CD8-positive, alpha-beta memory T cell (primary cell): ENCODE measurements around the gene CPS1. TPM values are rescaled to one million over a fixed set of nuclear protein-coding genes. Genes with fewer than 3 reads are reported as not detected.

Source experiments
- CTCF ChIA-PET: fragments of 350-600 bp; sonication (Branson Sonifier 250); formaldehyde crosslinking; loops from one replicate; lab custom pipeline; 2021; ENCODE audit warnings: antibody characterized with exemption; lab: Charles Lee
- POLR2A ChIA-PET: fragments of 350-600 bp; sonication (Branson Sonifier 250); formaldehyde crosslinking; loops from one replicate; lab custom pipeline; 2021; ENCODE audit warnings: antibody characterized with exemption; lab: Charles Lee
- DNase-seq, 5 donors: peaks; one replicate each; pipeline versions ENCODE4 v3.0.0 to v3.0.0-alpha.2; 2020 to 2022; ENCODE audit warnings: mixed read lengths in 1 of 5
- H3K27ac ChIP-seq: one replicate; pipeline ENCODE4 v1.7.0; 2013; ENCODE audit warnings: low read depth, mild to moderate bottlenecking, low read length, moderate library complexity
- H3K27me3 ChIP-seq: 2 replicates; pipeline ENCODE4 v1.7.0; 2013; ENCODE audit warnings: low read length, mild to moderate bottlenecking; ENCODE audit not compliant: insufficient read depth, poor library complexity, severe bottlenecking
- H3K36me3 ChIP-seq: 2 replicates; pipeline ENCODE4 v1.7.0; 2013; ENCODE audit warnings: mild to moderate bottlenecking, low read length, moderate library complexity; ENCODE audit not compliant: insufficient read depth
- H3K4me1 ChIP-seq: 2 replicates; pipeline ENCODE4 v1.7.0; 2013; ENCODE audit warnings: mild to moderate bottlenecking, low read length, moderate library complexity; ENCODE audit not compliant: insufficient read depth
- H3K4me3 ChIP-seq: 2 replicates; pipeline ENCODE4 v1.7.0; 2013; ENCODE audit warnings: mild to moderate bottlenecking, low read length
- H3K9me3 ChIP-seq: 2 replicates; pipeline ENCODE4 v1.7.0; 2013; ENCODE audit warnings: mild to moderate bottlenecking, low read length
- H3K27ac Mint-ChIP-seq, 8 donors: one replicate each; pipeline ENCODE4 v1.8.0; 2020 to 2021; ENCODE audit warnings: mixed read lengths in 8 of 8, mild to moderate bottlenecking in 6 of 8, inconsistent platforms in 3 of 8, moderate library complexity in 3 of 8
- H3K27me3 Mint-ChIP-seq, 2 donors: one replicate each; pipeline ENCODE4 v1.8.0; 2020 to 2021; ENCODE audit warnings: mixed read lengths in 2 of 2, mild to moderate bottlenecking in 1 of 2, moderate library complexity in 1 of 2
- H3K36me3 Mint-ChIP-seq, 3 donors: one replicate each; pipeline ENCODE4 v1.8.0; 2020 to 2021; ENCODE audit warnings: mixed read lengths in 3 of 3, inconsistent platforms in 1 of 3, mild to moderate bottlenecking in 1 of 3
- H3K4me1 Mint-ChIP-seq, 3 donors: one replicate each; pipeline ENCODE4 v1.8.0; 2020 to 2021; ENCODE audit warnings: mixed read lengths in 3 of 3, inconsistent platforms in 1 of 3, mild to moderate bottlenecking in 1 of 3
- H3K4me3 Mint-ChIP-seq, 7 donors: one replicate each; pipeline ENCODE4 v1.8.0; 2020 to 2021; ENCODE audit warnings: mixed read lengths in 7 of 7, mild to moderate bottlenecking in 6 of 7, moderate library complexity in 4 of 7, inconsistent platforms in 2 of 7
- H3K9me3 Mint-ChIP-seq, 5 donors: one replicate each; pipeline ENCODE4 v1.8.0; 2020 to 2022; ENCODE audit warnings: mixed read lengths in 5 of 5, mild to moderate bottlenecking in 3 of 5, moderate library complexity in 2 of 5, inconsistent platforms in 1 of 5
- polyA plus RNA-seq: library from polyadenylated mRNA; unstranded; fragments of 300-500 nt; fragmentation: Illumina TruSeq; gene quantifications from one replicate; pipeline ENCODE4 v1.2.3, GENCODE V29; 2021
- total RNA-seq, 2 experiments: library from RNA; stranded (reverse); gene quantifications; one replicate each; pipeline ENCODE4 v1.2.3, GENCODE V29; 2021

Gene CPS1
- total and polyA plus RNA-seq, 3 experiments from 2014 or later = 2.0 to 2.3 TPM; not detected in 1

GRCh38 chr2:210647151-210647550 is 90.8 kb downstream of the CPS1 start:
- Histone ChIP-seq H3K9me3 (no peaks in the 10 kb centered on the region), H3K27me3 (no peaks in the 10 kb centered on the region), H3K36me3 (no peaks in the 10 kb centered on the region), H3K4me3 (no peak overlapping the region), H3K4me1 (no peaks in the 10 kb centered on the region), H3K27ac (no peak overlapping the region)
- ChIA-PET CTCF (no interaction called here), POLR2A (no interaction called here)
- H3K9me3 Mint-ChIP-seq = peaks cover 0 to 2% (median 0%) of the 10 kb centered on the region in 5 donors
- H3K36me3 Mint-ChIP-seq = no peaks in the 10 kb centered on the region
- no peaks in the 10 kb centered on the region for H3K4me1 Mint-ChIP-seq
- no peak overlapping the region for H3K4me3 Mint-ChIP-seq
- DNase-seq = no peak
- no peak overlapping the region for H3K27ac Mint-ChIP-seq
- no peaks in the 10 kb centered on the region for H3K27me3 Mint-ChIP-seq

GRCh38 chr2:210654091-210654490 is 97.7 kb downstream of the CPS1 start:
- ChIA-PET POLR2A (no interaction called here), CTCF (no interaction called here)
- Mint-ChIP-seq H3K36me3 (no peaks in the 10 kb centered on the region), H3K27me3 (no peaks in the 10 kb centered on the region), H3K9me3 (peaks cover 0 to 4% (median 0%) of the 10 kb centered on the region in 5 donors), H3K4me1 (no peaks in the 10 kb centered on the region), H3K27ac (no peak overlapping the region), H3K4me3 (no peak overlapping the region)
- Histone ChIP-seq H3K27me3 (no peaks in the 10 kb centered on the region), H3K4me1 (no peaks in the 10 kb centered on the region), H3K36me3 (no peaks in the 10 kb centered on the region), H3K9me3 (no peaks in the 10 kb centered on the region), H3K27ac (no peak overlapping the region), H3K4me3 (no peak overlapping the region)
- DNase-seq = no peak

- Histone ChIP-seq H3K4me3 (no peak overlapping the region), H3K9me3 (no peaks in the 10 kb centered on the region), H3K27me3 (no peaks in the 10 kb centered on the region), H3K36me3 (no peaks in the 10 kb centered on the region), H3K27ac (no peak overlapping the region), H3K4me1 (no peaks in the 10 kb centered on the region)
- Mint-ChIP-seq H3K27ac (no peak overlapping the region), H3K9me3 (peaks cover 0 to 7% (median 3%) of the 10 kb centered on the region in 5 donors), H3K4me1 (no peaks in the 10 kb centered on the region), H3K4me3 (no peak overlapping the region), H3K27me3 (no peaks in the 10 kb centered on the region), H3K36me3 (no peaks in the 10 kb centered on the region)
- no peak for DNase-seq
- ChIA-PET POLR2A (no interaction called here), CTCF (no interaction called here)
Observed at GRCh38 chr2:210655229-210655975, 99.0 kb downstream of the CPS1 start.

GRCh38 chr2:210657874-210658273 is 101.5 kb downstream of the CPS1 start:
- Histone ChIP-seq H3K4me1 (no peaks in the 10 kb centered on the region), H3K27me3 (no peaks in the 10 kb centered on the region), H3K9me3 (no peaks in the 10 kb centered on the region), H3K27ac (no peak overlapping the region), H3K36me3 (no peaks in the 10 kb centered on the region), H3K4me3 (no peak overlapping the region)
- H3K27me3 Mint-ChIP-seq = no peaks in the 10 kb centered on the region
- H3K27ac Mint-ChIP-seq = no peak overlapping the region
- POLR2A ChIA-PET = no interaction called here
- H3K36me3 Mint-ChIP-seq = no peaks in the 10 kb centered on the region
- H3K9me3 Mint-ChIP-seq = peaks cover 0 to 9% (median 5%) of the 10 kb centered on the region in 5 donors
- H3K4me3 Mint-ChIP-seq = no peak overlapping the region
- CTCF ChIA-PET = no interaction called here
- no peaks in the 10 kb centered on the region for H3K4me1 Mint-ChIP-seq
- DNase-seq = no peak

- no peak overlapping the region for H3K4me3 Mint-ChIP-seq
- no peaks in the 10 kb centered on the region for H3K9me3 ChIP-seq
- H3K4me3 ChIP-seq = no peak overlapping the region
- H3K36me3 Mint-ChIP-seq = no peaks in the 10 kb centered on the region
- no peaks in the 10 kb centered on the region for H3K27me3 ChIP-seq
- H3K4me1 Mint-ChIP-seq = no peaks in the 10 kb centered on the region
- no peaks in the 10 kb centered on the region for H3K4me1 ChIP-seq
- H3K27me3 Mint-ChIP-seq = no peaks in the 10 kb centered on the region
- no peak overlapping the region for H3K27ac ChIP-seq
- no peaks in the 10 kb centered on the region for H3K36me3 ChIP-seq
- H3K9me3 Mint-ChIP-seq = peaks cover 0 to 9% (median 5%) of the 10 kb centered on the region in 5 donors
- H3K27ac Mint-ChIP-seq = no peak overlapping the region
- ChIA-PET CTCF (interaction anchor here (1.4 kb wide), 1 partner anchor 20 kb away, joined by 3 read pairs; no protein-coding TSS in a partner anchor), POLR2A (no interaction called here)
- DNase-seq = no peak
Observed at GRCh38 chr2:210660751-210661150, 104.4 kb downstream of the CPS1 start.

GRCh38 chr2:210662560-210662959 is 106.2 kb downstream of the CPS1 start:
- Mint-ChIP-seq H3K27ac (no peak overlapping the region), H3K36me3 (no peaks in the 10 kb centered on the region), H3K4me1 (no peaks in the 10 kb centered on the region), H3K9me3 (peaks cover 0 to 9% (median 5%) of the 10 kb centered on the region in 5 donors), H3K27me3 (no peaks in the 10 kb centered on the region), H3K4me3 (no peak overlapping the region)
- Histone ChIP-seq H3K9me3 (no peaks in the 10 kb centered on the region), H3K36me3 (no peaks in the 10 kb centered on the region), H3K4me1 (no peaks in the 10 kb centered on the region), H3K27me3 (no peaks in the 10 kb centered on the region), H3K4me3 (no peak overlapping the region), H3K27ac (no peak overlapping the region)
- ChIA-PET POLR2A (no interaction called here), CTCF (no interaction called here)
- DNase-seq = no peak

GRCh38 chr2:210663631-210664089 is 107.3 kb downstream of the CPS1 start:
- Mint-ChIP-seq H3K36me3 (no peaks in the 10 kb centered on the region), H3K27me3 (no peaks in the 10 kb centered on the region), H3K4me1 (no peaks in the 10 kb centered on the region), H3K9me3 (peaks cover 0 to 9% (median 4%) of the 10 kb centered on the region in 5 donors), H3K27ac (no peak overlapping the region), H3K4me3 (no peak overlapping the region)
- H3K27me3 ChIP-seq = no peaks in the 10 kb centered on the region
- H3K36me3 ChIP-seq = no peaks in the 10 kb centered on the region
- H3K27ac ChIP-seq = no peak overlapping the region
- CTCF ChIA-PET = no interaction called here
- H3K4me1 ChIP-seq = no peaks in the 10 kb centered on the region
- no peak for DNase-seq
- no peak overlapping the region for H3K4me3 ChIP-seq
- POLR2A ChIA-PET = no interaction called here
- no peaks in the 10 kb centered on the region for H3K9me3 ChIP-seq

GRCh38 chr2:210667711-210668110 is 111.3 kb downstream of the CPS1 start:
- no peak for DNase-seq
- no peak overlapping the region for H3K27ac ChIP-seq
- Mint-ChIP-seq H3K4me3 (no peak overlapping the region), H3K9me3 (peaks cover 0 to 2% (median 0%) of the 10 kb centered on the region in 5 donors), H3K4me1 (no peaks in the 10 kb centered on the region), H3K27ac (no peak overlapping the region), H3K36me3 (no peaks in the 10 kb centered on the region), H3K27me3 (no peaks in the 10 kb centered on the region)
- no peaks in the 10 kb centered on the region for H3K9me3 ChIP-seq
- ChIA-PET POLR2A (no interaction called here), CTCF (no interaction called here)
- no peak overlapping the region for H3K4me3 ChIP-seq
- H3K36me3 ChIP-seq = no peaks in the 10 kb centered on the region
- H3K27me3 ChIP-seq = no peaks in the 10 kb centered on the region
- H3K4me1 ChIP-seq = no peaks in the 10 kb centered on the region
